Neural cell (in vitro differentiated cells): Measurements from ENCODE around the gene RTP4. TPM values are rescaled to one million over a fixed set of nuclear protein-coding genes. Genes with fewer than 3 reads are reported as not detected.

Experiments
- H2AFZ ChIP-seq: fragments of 200-600, 300-800 bp; sonication (generic), shearing (Covaris generic); 2 replicates; pipeline ENCODE4 v1.6.0; 2014; ENCODE audit warnings: low read depth, mild to moderate bottlenecking, antibody characterized with exemption, low read length, moderate library complexity
- H3F3A ChIP-seq: fragments of 200-600 bp; shearing (Covaris generic); 2 replicates; pipeline ENCODE4 v1.6.1; 2016; ENCODE audit warnings: mild to moderate bottlenecking, moderate library complexity, mixed read lengths, antibody characterized with exemption, low read length; ENCODE audit not compliant: insufficient read depth, poor library complexity, severe bottlenecking
- H3K27ac ChIP-seq: fragments of 200-600, 300-800 bp; sonication (generic), shearing (Covaris generic); 2 replicates; pipeline ENCODE4 v1.5.1; 2014; ENCODE audit warnings: mild to moderate bottlenecking, low read length, moderate library complexity
- H3K27me3 ChIP-seq: fragments of 300-800, 200-600 bp; sonication (generic), shearing (Covaris generic); 2 replicates; pipeline ENCODE4 v1.6.0; 2014; ENCODE audit warnings: mild to moderate bottlenecking, low read depth, low read length, moderate library complexity; ENCODE audit not compliant: insufficient read depth
- H3K36me3 ChIP-seq: fragments of 300-800, 200-600 bp; sonication (generic), shearing (Covaris generic); 2 replicates; pipeline ENCODE4 v1.5.1; 2014; ENCODE audit warnings: mild to moderate bottlenecking, antibody characterized with exemption, low read length, moderate library complexity; ENCODE audit not compliant: insufficient read depth
- H3K4me2 ChIP-seq: fragments of 300-800, 200-600 bp; sonication (generic), shearing (Covaris generic); 2 replicates; pipeline ENCODE4 v1.6.0; 2014; ENCODE audit warnings: mild to moderate bottlenecking, low read length
- H3K4me3 ChIP-seq: fragments of 300-800, 200-600 bp; sonication (generic), shearing (Covaris generic); 2 replicates; pipeline ENCODE4 v1.5.1; 2014; ENCODE audit warnings: mild to moderate bottlenecking, low read length, moderate library complexity
- H3K79me2 ChIP-seq: fragments of 200-600 bp; shearing (Covaris generic); replicated peaks from 2 replicates; pipeline ENCODE4 v1.6.0; 2014; ENCODE audit warnings: mild to moderate bottlenecking, low read length, moderate library complexity; ENCODE audit not compliant: insufficient read depth
- H3K9ac ChIP-seq: fragments of 300-800, 200-600 bp; sonication (generic), shearing (Covaris generic); 2 replicates; pipeline ENCODE4 v1.6.1; 2016; ENCODE audit warnings: mild to moderate bottlenecking, low read length, mixed read lengths
- H3K9me2 ChIP-seq: fragments of 200-600 bp; shearing (Covaris generic); 2 replicates; pipeline ENCODE4 v1.6.1; 2016; ENCODE audit warnings: mild to moderate bottlenecking, low read length, mixed read lengths; ENCODE audit not compliant: insufficient read depth
- H3K9me3 ChIP-seq: fragments of 200-600, 300-800 bp; sonication (generic), shearing (Covaris generic); 2 replicates; pipeline ENCODE4 v1.6.1; 2016; ENCODE audit warnings: mild to moderate bottlenecking, mixed run types, low read length, moderate library complexity, mixed read lengths
- H4K20me1 ChIP-seq: fragments of 200-600 bp; shearing (Covaris generic); 2 replicates; pipeline ENCODE4 v1.6.1; 2016; ENCODE audit warnings: mild to moderate bottlenecking, mixed run types; ENCODE audit not compliant: insufficient read depth
- CTCF ChIP-seq: fragments of 450-650 bp; IDR thresholded peaks from 2 replicates; pipeline ENCODE4 v1.5.1; 2014; ENCODE audit warnings: antibody characterized with exemption, mild to moderate bottlenecking, moderate library complexity; ENCODE audit not compliant: poor library complexity, severe bottlenecking
- EP300 ChIP-seq: fragments of 450-650 bp; conservative IDR thresholded peaks from 2 replicates; pipeline ENCODE4 v1.6.1; 2014; ENCODE audit warnings: antibody characterized with exemption, mild to moderate bottlenecking, moderate library complexity; ENCODE audit not compliant: poor library complexity, severe bottlenecking
- EZH2 ChIP-seq: fragments of 200-600, 300-800 bp; shearing (Covaris generic), sonication (generic); IDR thresholded peaks from 2 replicates; pipeline ENCODE4 v1.6.1; 2014; ENCODE audit warnings: antibody characterized with exemption, low read length, borderline replicate concordance, mild to moderate bottlenecking; ENCODE audit not compliant: insufficient read depth, poor library complexity, severe bottlenecking
- MXI1 ChIP-seq: fragments of 450-650 bp; conservative IDR thresholded peaks from 2 replicates; pipeline ENCODE4 v1.6.1; 2014; ENCODE audit warnings: antibody characterized with exemption, mild to moderate bottlenecking; ENCODE audit not compliant: poor library complexity, severe bottlenecking
- POLR2AphosphoS5 ChIP-seq: IDR thresholded peaks from 2 replicates; pipeline ENCODE4 v1.6.1; 2012
- RAD21 ChIP-seq: fragments of 450-650 bp; conservative IDR thresholded peaks from 2 replicates; pipeline ENCODE4 v1.6.1; 2014; ENCODE audit warnings: antibody characterized with exemption, mild to moderate bottlenecking, moderate library complexity
- SMC3 ChIP-seq: fragments of 450-650 bp; conservative IDR thresholded peaks from 2 replicates; pipeline ENCODE4 v1.6.1; 2014; ENCODE audit warnings: antibody characterized with exemption, mild to moderate bottlenecking, moderate library complexity; ENCODE audit not compliant: poor library complexity
- TAF1 ChIP-seq: IDR thresholded peaks from 2 replicates; pipeline ENCODE4 v1.6.1; 2012; ENCODE audit warnings: low read depth
- polyA plus RNA-seq: library from polyadenylated mRNA; depleted of rRNA; stranded (reverse); fragments of >200 nt; gene quantifications from 2 replicates; pipeline ENCODE4 v1.2.3, GENCODE V29; 2014
- TF ChIP-seq, protein P1 (sequence below): IDR thresholded peaks from 2 replicates; pipeline ENCODE4 v1.6.1; 2012; ENCODE audit warnings: borderline replicate concordance

Gene RTP4
- polyA plus RNA-seq, 1 donor from 2014 or later = not detected

- Histone ChIP-seq H3K4me2 (no peak overlapping the region), H3K79me2 (no peaks in the 10 kb centered on the region), H3K27me3 (no peaks in the 10 kb centered on the region), H3K36me3 (no peaks in the 10 kb centered on the region), H3K27ac (no peak overlapping the region), H3F3A (no peaks in the 10 kb centered on the region), H4K20me1 (no peaks in the 10 kb centered on the region), H3K4me3 (no peak overlapping the region), H2AFZ (no peak overlapping the region), H3K9ac (no peak overlapping the region), H3K9me3 (no peaks in the 10 kb centered on the region), H3K9me2 (no peaks in the 10 kb centered on the region)
- TF ChIP-seq TAF1 = no peak
- TF ChIP-seq RAD21 = no peak
- TF ChIP-seq MXI1 = no peak
- no peak for TF ChIP-seq SMC3
- no peak for TF ChIP-seq CTCF
- no peak for TF ChIP-seq EZH2
- TF ChIP-seq EP300 = no peak
- no peak for TF ChIP-seq POLR2AphosphoS5
- TF ChIP-seq, protein P1, sequence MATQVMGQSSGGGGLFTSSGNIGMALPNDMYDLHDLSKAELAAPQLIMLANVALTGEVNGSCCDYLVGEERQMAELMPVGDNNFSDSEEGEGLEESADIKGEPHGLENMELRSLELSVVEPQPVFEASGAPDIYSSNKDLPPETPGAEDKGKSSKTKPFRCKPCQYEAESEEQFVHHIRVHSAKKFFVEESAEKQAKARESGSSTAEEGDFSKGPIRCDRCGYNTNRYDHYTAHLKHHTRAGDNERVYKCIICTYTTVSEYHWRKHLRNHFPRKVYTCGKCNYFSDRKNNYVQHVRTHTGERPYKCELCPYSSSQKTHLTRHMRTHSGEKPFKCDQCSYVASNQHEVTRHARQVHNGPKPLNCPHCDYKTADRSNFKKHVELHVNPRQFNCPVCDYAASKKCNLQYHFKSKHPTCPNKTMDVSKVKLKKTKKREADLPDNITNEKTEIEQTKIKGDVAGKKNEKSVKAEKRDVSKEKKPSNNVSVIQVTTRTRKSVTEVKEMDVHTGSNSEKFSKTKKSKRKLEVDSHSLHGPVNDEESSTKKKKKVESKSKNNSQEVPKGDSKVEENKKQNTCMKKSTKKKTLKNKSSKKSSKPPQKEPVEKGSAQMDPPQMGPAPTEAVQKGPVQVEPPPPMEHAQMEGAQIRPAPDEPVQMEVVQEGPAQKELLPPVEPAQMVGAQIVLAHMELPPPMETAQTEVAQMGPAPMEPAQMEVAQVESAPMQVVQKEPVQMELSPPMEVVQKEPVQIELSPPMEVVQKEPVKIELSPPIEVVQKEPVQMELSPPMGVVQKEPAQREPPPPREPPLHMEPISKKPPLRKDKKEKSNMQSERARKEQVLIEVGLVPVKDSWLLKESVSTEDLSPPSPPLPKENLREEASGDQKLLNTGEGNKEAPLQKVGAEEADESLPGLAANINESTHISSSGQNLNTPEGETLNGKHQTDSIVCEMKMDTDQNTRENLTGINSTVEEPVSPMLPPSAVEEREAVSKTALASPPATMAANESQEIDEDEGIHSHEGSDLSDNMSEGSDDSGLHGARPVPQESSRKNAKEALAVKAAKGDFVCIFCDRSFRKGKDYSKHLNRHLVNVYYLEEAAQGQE = no peak
These were observed 15.3 kb upstream of the RTP4 start for GRCh38 chr3:187352581-187353575.

GRCh38 chr3:187358068-187358467 lies 10.1 kb upstream of the RTP4 start:
- TF ChIP-seq MXI1 (no peak), CTCF (no peak), EP300 (no peak), TAF1 (no peak), EZH2 (no peak), RAD21 (no peak), SMC3 (no peak), POLR2AphosphoS5 (no peak)
- TF ChIP-seq, protein P1 = no peak
- Histone ChIP-seq H4K20me1 (no peaks in the 10 kb centered on the region), H3K9me3 (no peaks in the 10 kb centered on the region), H3K27me3 (no peaks in the 10 kb centered on the region), H3K4me2 (no peak overlapping the region), H3K4me3 (no peak overlapping the region), H3K9ac (no peak overlapping the region), H3F3A (no peaks in the 10 kb centered on the region), H3K27ac (no peak overlapping the region), H3K9me2 (no peaks in the 10 kb centered on the region), H2AFZ (no peak overlapping the region), H3K79me2 (no peaks in the 10 kb centered on the region), H3K36me3 (no peaks in the 10 kb centered on the region)
